GM12875 (cell line): Measurements from ENCODE around the gene SLC9A9.

ENCODE experiments used
- H3K4me3 ChIP-seq: one replicate; pipeline ENCODE4 v1.5.1; 2011; ENCODE audit warnings: low read depth, low read length, control low read depth
- TF ChIP-seq, protein P1 (sequence below): IDR thresholded peaks from 2 replicates; pipeline ENCODE4 v1.5.1; 2011; ENCODE audit warnings: low read depth, mild to moderate bottlenecking, control low read depth, inconsistent platforms, low read length, moderate library complexity, borderline replicate concordance; ENCODE audit not compliant: insufficient read depth

The SLC9A9 gene

DNA sequence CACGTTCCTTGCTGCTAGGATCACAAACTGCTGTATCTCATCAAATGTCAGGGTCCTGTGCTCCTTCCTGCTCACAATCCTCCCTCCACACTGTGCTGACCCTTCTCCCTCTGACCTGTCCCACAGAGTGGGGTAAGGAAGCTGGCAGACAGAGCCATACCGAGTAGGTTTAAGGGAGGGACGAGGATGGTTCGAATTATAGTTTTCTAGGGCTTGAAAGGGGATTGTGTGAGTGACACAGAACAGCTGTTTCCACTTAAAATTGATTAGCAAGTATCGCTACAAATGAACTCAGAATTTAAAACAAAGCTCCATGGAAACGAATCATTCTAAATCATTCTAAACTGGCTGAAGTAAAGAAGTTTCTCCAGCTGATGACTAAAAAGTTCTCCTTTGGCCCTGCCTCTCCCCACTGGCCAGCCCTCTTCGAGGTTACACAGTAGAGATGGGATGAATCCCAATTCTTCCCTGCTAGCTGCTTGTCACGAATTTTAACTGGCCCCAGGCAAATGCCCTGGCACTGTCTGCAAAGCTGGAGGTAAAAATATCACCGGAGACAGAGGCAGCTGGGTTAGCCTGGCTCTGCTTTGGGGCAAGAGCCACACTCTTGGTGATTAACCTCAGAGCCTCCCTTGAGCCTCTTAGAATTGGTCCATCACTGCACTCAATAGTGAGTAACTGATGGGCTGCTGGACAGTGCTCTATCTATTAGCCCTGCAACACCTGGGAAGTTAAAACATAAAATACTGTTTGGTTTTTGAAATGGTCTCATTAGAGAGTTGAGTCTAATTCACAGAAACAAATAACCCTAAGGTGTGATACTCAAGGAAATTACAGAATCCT, 533.8 kb downstream of the SLC9A9 start:
- TF ChIP-seq, protein P1, sequence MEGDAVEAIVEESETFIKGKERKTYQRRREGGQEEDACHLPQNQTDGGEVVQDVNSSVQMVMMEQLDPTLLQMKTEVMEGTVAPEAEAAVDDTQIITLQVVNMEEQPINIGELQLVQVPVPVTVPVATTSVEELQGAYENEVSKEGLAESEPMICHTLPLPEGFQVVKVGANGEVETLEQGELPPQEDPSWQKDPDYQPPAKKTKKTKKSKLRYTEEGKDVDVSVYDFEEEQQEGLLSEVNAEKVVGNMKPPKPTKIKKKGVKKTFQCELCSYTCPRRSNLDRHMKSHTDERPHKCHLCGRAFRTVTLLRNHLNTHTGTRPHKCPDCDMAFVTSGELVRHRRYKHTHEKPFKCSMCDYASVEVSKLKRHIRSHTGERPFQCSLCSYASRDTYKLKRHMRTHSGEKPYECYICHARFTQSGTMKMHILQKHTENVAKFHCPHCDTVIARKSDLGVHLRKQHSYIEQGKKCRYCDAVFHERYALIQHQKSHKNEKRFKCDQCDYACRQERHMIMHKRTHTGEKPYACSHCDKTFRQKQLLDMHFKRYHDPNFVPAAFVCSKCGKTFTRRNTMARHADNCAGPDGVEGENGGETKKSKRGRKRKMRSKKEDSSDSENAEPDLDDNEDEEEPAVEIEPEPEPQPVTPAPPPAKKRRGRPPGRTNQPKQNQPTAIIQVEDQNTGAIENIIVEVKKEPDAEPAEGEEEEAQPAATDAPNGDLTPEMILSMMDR, result no peak
- no peak overlapping the region for H3K4me3 ChIP-seq

DNA sequence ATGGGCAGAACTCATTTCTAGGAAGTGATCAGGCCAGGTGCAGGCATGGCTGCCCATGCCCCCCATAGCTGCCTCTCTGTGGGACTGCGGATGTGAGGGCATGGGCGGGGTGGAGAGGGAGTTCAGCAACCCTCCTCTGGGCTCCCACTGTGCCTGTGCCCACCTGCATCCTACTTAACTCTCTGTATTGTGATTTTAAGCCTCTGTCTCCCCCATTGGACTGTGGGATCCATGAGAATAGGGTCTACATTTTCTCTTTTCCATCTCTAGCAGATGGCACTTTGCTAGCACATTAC, 534.4 kb downstream of the SLC9A9 start:
- TF ChIP-seq, protein P1, result no peak
- no peak overlapping the region for H3K4me3 ChIP-seq

DNA sequence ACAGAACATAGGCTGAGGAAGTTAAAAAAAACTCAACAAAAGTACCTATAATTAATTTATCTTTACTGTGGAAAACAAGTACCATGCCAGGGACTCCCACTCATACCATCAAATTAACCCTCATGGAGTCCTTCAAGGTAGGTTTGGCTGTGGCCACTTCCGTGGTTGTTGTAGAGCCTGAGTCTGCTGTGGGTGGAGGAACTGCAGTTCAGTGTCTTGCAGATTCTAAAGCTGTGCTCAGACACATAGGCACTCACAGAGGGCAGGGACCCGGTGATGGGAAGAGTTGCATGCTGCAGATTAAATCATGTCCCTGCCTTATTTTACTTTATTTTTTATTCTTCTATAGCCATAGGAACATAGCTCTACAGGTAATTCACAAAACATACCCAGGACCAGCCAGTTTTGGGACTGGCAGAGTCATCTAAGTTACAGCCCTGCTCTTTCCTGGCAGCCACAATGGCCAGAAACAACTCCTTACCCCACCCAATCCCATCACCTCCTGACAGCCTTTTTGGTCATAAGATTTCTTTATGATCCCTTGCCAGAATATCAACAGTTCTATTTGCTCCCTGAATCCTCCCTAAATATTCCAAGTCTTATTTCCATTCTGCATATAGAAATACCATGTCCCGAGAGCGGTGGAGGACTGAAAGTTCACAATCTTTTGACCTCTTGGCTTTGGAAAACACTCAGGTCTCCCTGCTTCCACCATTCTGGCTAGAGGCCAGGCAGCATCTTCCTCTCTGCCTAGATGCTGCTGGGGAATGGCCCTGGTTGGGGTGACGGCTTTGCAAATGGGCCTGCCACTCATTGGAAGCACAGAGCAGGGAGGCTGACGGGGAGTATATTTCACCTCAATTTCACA, 535.0 kb downstream of the SLC9A9 start:
- H3K4me3 ChIP-seq, result no peak overlapping the region
- TF ChIP-seq, protein P1, result no peak

DNA sequence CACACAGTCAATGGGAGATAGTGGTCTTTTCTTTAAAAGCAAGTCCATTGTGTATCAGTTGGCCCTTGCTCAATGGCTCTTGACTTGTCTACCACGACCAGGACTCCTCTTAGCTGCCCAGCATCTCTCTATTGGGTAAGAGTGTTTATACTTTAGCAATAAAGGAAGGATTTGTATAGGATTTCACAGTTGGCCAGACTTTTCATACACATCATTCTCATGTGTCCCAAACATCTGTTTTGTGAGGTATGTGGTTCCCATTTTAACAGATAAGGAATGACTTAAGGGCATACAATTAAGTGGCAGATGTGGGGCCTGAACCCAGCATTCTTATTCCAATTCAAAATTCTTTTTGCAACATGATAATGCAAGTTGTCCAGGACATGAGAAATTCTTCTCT, 537.2 kb downstream of the SLC9A9 start:
- TF ChIP-seq, protein P1, result no peak
- H3K4me3 ChIP-seq, result no peak overlapping the region

DNA sequence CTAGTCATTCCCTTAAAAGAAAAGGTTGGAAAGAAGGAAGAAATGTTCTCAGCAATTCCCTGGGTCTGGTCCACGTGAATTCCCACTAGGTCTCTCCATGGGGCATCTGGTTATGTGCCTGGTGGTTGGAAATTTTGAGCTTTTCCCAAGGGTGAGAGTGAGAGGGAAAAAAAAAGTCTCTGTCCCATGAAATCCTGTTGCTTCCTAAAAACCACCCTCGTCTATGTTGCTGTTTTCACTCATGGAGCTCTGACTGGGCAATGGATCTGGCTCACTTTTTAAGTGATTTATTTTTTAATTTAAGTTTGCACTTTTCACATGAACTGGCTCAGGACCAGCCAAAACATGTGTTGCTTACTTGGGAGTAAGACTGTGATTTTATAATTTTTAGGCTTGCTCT, 538.6 kb downstream of the SLC9A9 start:
- TF ChIP-seq, protein P1, result no peak
- H3K4me3 ChIP-seq, result no peak overlapping the region

DNA sequence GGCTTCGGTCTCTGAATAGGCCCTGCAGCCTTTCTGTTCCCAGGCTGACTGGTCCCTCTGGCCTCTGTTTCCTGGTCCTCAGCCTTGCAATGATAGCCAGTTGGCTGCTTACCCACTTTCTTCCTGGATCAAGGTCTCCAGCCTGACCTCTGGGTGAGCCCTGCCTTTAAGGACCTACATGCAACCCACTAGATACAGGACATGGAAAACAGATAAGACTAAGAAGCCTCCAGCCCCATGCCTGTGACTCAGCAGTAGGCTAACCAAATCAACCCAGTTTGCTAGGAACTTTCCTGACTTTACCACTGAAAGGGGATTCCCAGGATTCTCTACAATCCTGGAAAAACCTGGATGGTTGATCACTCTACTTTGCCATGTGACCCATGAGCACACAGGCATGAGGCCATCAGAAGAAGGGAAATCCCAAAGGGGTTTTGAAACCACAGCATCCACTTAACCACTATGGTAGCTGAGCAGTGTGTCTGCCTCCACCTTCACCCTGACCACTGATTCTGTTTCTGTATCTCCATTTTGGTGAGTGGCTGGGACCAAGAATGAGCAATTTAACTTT, 540.6 kb downstream of the SLC9A9 start:
- no peak overlapping the region for H3K4me3 ChIP-seq
- TF ChIP-seq, protein P1, result no peak

DNA sequence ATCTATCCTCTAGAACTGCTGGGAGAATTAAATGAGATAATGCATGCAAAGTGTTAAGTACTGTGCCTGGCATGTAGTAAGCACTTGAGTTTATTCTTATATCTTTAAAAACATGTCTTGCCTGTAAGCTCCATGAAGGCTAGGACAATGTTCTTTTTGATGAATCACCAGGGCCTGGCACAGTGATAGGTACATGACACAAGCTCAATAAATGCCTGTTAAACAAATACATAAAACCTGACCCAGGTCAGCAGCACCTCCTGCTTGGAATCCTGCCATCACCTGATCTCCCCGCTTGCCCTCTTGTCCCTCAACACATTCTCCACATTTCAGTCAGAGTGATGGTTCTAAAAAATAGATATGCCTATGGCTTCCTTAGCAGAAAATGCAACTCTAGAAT, 541.9 kb downstream of the SLC9A9 start:
- TF ChIP-seq, protein P1, result no peak
- no peak overlapping the region for H3K4me3 ChIP-seq
